A549 (cell line): Measurements from ENCODE around the gene AVPI1. TPM values are rescaled to one million over a fixed set of nuclear protein-coding genes. Genes with fewer than 3 reads are reported as not detected.

Source experiments
- ATAC-seq, 2 experiments: fragments of 200-7000 bp in 1 of 2; fragments of >200 bp in 1 of 2; cut with Nextera tagmentation in 1 of 2; cut with Tn5 transposase in 1 of 2; 3 replicates each; pipeline versions ENCODE4 v1.8.0 to v1.9.1; 2018 to 2020; ENCODE audit warnings: mild to moderate bottlenecking in 1 of 2, moderate library complexity in 1 of 2
- CTCF ChIA-PET: fragments of 300-600 bp; sonication (Branson Sonifier 250); formaldehyde crosslinking; extraction: SDS; loops from one replicate; lab custom pipeline; 2021; ENCODE audit warnings: antibody characterized with exemption, inconsistent platforms; lab: Yijun Ruan, JAX
- POLR2A ChIA-PET: fragments of 350-600 bp; formaldehyde crosslinking; extraction: SDS; loops from one replicate; lab custom pipeline; 2021; ENCODE audit warnings: antibody characterized with exemption, inconsistent platforms; lab: Yijun Ruan, JAX
- DNase-seq, 2 experiments: peaks; one replicate each; pipeline versions ENCODE4 v3.0.0 to v3.0.0-alpha.2; 2011 to 2016; ENCODE audit warnings: low read depth in 1 of 2, low spot score in 1 of 2
- FAIRE-seq: peaks from 2 replicates; lab custom pipeline; 2011; peaks lifted over from hg19 to GRCh38; lab: Jason Lieb, UNC
- H3K27ac ChIP-seq, 2 experiments: fragments of >200 bp; sonication (Bioruptor Twin); formaldehyde crosslinking; 3 replicates each; pipeline ENCODE4 v1.5.1; 2016 to 2017
- H3K4me1 ChIP-seq: fragments of >200 bp; sonication (Bioruptor Twin); formaldehyde crosslinking; 3 replicates; pipeline ENCODE4 v1.6.1; 2016
- H3K4me2 ChIP-seq: fragments of >200 bp; sonication (Bioruptor Twin); formaldehyde crosslinking; 3 replicates; pipeline ENCODE4 v1.6.1; 2016
- H3K4me3 ChIP-seq: fragments of >200 bp; sonication (Bioruptor Twin); formaldehyde crosslinking; 3 replicates; pipeline ENCODE4 v1.5.1; 2016
- H3K9me3 ChIP-seq: fragments of >200 bp; sonication (Bioruptor Twin); formaldehyde crosslinking; 3 replicates; pipeline ENCODE4 v1.6.1; 2016
- BHLHE40 ChIP-seq: IDR thresholded peaks from 2 replicates; pipeline ENCODE4 v1.6.1; 2012; ENCODE audit warnings: low read depth, low read length, inconsistent platforms
- CBX8 ChIP-seq: fragments of 200-600 bp; sonication (generic); IDR thresholded peaks from 2 replicates; pipeline ENCODE4 v1.6.1; 2016
- CEBPB ChIP-seq, 2 experiments: fragments of >200 bp in 1 of 2; sonication (Bioruptor Twin) in 1 of 2; formaldehyde crosslinking in 1 of 2; IDR thresholded peaks; 2 replicates each; pipeline ENCODE4 v1.6.1; 2012 to 2016
- EP300 ChIP-seq, 2 experiments: fragments of >200 bp; sonication (Bioruptor Twin); formaldehyde crosslinking; IDR thresholded peaks; 2 replicates in 1 of 2; 3 replicates in 1 of 2; pipeline ENCODE4 v1.6.1; 2016 to 2017
- HOXA7 ChIP-seq: fragments of 250-450 bp; sonication (Bioruptor Pico); IDR thresholded peaks from 2 replicates; pipeline ENCODE4 v1.5.0; 2020; ENCODE audit warnings: mild to moderate bottlenecking, moderate library complexity
- KDM1A ChIP-seq: fragments of 200-600 bp; sonication (generic); IDR thresholded peaks from 2 replicates; pipeline ENCODE4 v1.6.1; 2016; ENCODE audit warnings: low read depth, mild to moderate bottlenecking
- KDM5A ChIP-seq: fragments of 200-600 bp; sonication (generic); IDR thresholded peaks from 2 replicates; pipeline ENCODE4 v1.6.1; 2016; ENCODE audit warnings: antibody characterized with exemption, mild to moderate bottlenecking
- MAFK ChIP-seq: fragments of 450-650 bp; IDR thresholded peaks from 2 replicates; pipeline ENCODE4 v1.6.1; 2014; ENCODE audit not compliant: partially characterized antibody
- NFE2L2 ChIP-seq: fragments of 150-350 bp; conservative IDR thresholded peaks from 2 replicates; pipeline ENCODE4 v1.6.1; 2014; ENCODE audit warnings: low read length
- NR3C1 ChIP-seq: fragments of >200 bp; sonication (Bioruptor Twin); formaldehyde crosslinking; IDR thresholded peaks from 3 replicates; pipeline ENCODE4 v1.6.1; 2017
- RFX5 ChIP-seq: fragments of 450-650 bp; IDR thresholded peaks from 2 replicates; pipeline ENCODE4 v1.7.1; 2014; ENCODE audit warnings: antibody characterized with exemption, mild to moderate bottlenecking, moderate library complexity
- SREBF2 ChIP-seq: fragments of 450-650 bp; IDR thresholded peaks from 2 replicates; pipeline ENCODE4 v1.6.1; 2014; ENCODE audit warnings: mild to moderate bottlenecking, moderate library complexity
- TP53 ChIP-seq: fragments of 250-450 bp; sonication (Bioruptor Pico); IDR thresholded peaks from 2 replicates; pipeline ENCODE4 v1.5.0; 2021; ENCODE audit warnings: mild to moderate bottlenecking, moderate library complexity
- ZSCAN20 ChIP-seq: fragments of 250-450 bp; sonication (Bioruptor Pico); IDR thresholded peaks from 2 replicates; pipeline ENCODE4 v1.8.0; 2022; ENCODE audit warnings: mild to moderate bottlenecking, moderate library complexity
- WGBS: methylation state at CpG from one replicate; pipeline ENCODE4 v1.1.6; 2017; ENCODE audit errors: missing lambda C conversion rate; 5-methylcytosine and 5-hydroxymethylcytosine counted together
- polyA plus RNA-seq, 4 experiments: library from polyadenylated mRNA; depleted of rRNA in 3 of 4; stranded (reverse); fragments of >200 nt; fragmentation: RNase III in 1 of 4; extraction: RNeasy Plus Mini Kit Qiagen cat#74134 plus additional on column Dnase treatment in 1 of 4; gene quantifications; 2 replicates in 3 of 4; 3 replicates in 1 of 4; pipeline ENCODE4 v1.2.3, GENCODE V29; 2011 to 2017
- TF ChIP-seq, protein P1 (sequence below): fragments of 250-450 bp; sonication (Bioruptor Pico); IDR thresholded peaks from 2 replicates; pipeline ENCODE4 v1.5.0; 2020; ENCODE audit warnings: low read depth, mild to moderate bottlenecking, moderate library complexity
- TF ChIP-seq, protein P2 (sequence below): fragments of 250-450 bp; sonication (Bioruptor Pico); IDR thresholded peaks from 2 replicates; pipeline ENCODE4 v1.5.0; 2021; ENCODE audit warnings: mild to moderate bottlenecking, moderate library complexity, borderline replicate concordance
- TF ChIP-seq, protein P3 (sequence below): fragments of 200-600 bp; sonication (generic); IDR thresholded peaks from 2 replicates; pipeline ENCODE4 v1.6.1; 2016; ENCODE audit warnings: antibody characterized with exemption, mild to moderate bottlenecking, moderate library complexity
- TF ChIP-seq, protein P4 (sequence below): fragments of 150-350 bp; IDR thresholded peaks from 2 replicates; pipeline ENCODE4 v1.6.1; 2014; ENCODE audit warnings: low read depth, mild to moderate bottlenecking, low read length
- TF ChIP-seq, protein P5 (sequence below): IDR thresholded peaks from 2 replicates; pipeline ENCODE4 v1.6.1; 2012

The AVPI1 gene
- polyA plus RNA-seq, 2 of the 4 experiments (the other 2 are of a cell fraction): 48.7 to 70.3 TPM

DNA sequence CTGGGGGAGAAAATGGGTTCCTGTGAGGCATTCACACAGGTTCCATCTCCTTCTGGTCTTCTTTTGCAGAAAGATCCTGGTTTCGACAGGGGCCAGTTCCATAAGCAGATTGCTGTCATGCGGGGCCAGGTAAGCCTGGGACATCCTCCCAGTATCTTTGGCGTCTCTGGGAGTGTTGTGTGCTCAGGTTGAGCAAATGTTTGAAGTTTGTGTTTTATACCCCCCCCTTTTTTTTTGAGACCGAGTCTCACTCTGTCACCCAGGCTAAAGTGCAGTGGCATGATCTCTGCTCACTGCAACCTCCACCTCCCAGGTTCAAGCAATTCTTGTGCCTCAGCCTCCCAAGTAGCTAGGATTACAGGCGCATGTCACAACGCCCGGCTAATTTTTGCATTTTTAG lies 20.0 kb downstream of the AVPI1 start:
- WGBS: 90% methylated on average over 7 of the region's 7 CpGs
- CTCF ChIA-PET: interaction anchor here (2.7 to 37.6 kb wide), 3 partner anchors 10 to 95 kb away, joined by 10 to 1127 read pairs (median 26); partner anchors contain the start of genes ANKRD2, MARVELD1 and ZFYVE27

DNA sequence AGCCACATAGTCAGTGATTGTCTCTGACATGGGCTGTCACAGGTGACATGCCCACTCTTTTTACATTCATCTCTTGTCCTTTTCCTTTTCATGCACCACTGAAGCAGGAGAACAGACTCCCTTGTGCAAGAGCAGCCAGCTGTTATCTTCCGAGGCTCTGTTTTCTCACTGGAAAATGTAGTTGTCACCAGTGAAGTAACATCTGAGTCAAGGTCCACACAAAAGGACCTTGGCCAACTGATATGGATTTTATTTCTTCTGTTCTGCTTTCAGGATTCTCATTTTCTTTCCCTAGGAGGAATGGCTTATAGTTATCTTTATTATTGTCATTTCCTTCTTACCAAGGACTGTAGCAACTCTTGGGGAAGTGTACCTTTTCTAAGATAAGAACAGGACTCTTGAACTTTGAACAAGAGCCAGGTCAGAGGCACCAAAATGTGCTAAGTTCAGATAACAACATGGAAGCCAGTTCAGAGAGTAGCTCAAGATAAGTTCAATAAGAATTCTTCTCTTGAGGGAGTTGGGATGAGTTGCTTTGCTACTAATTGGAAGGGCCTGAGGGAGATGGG lies 22.7 kb downstream of the AVPI1 start:
- POLR2A ChIA-PET: no interaction called here

More for the DNA sequence above, 20.0 kb downstream of the AVPI1 start:
- peak in 1 of 2 experiments; percentile 10; a peak in 1 of 6 replicates for ATAC-seq
- no peak for DNase-seq
- no peak for FAIRE-seq
- Histone ChIP-seq H3K4me2 (no peak overlapping the region), H3K4me3 (no peak overlapping the region), H3K9me3 (no peaks in the 10 kb centered on the region), H3K4me1 (no peaks in the 10 kb centered on the region), H3K27ac (no peak overlapping the region)
- POLR2A ChIA-PET: interaction anchor here (1.0 kb wide), 1 partner anchor 18 kb away, joined by 6 read pairs; no protein-coding TSS in a partner anchor
- TF ChIP-seq CBX8 (no peak), RFX5 (no peak), ZSCAN20 (CRISPR knock-in tag) (no peak), KDM1A (no peak), BHLHE40 (no peak), SREBF2 (no peak), EP300 (IDR thresholded peaks at IDR 0.05) (no peak), KDM5A (no peak)

More for the DNA sequence above, 22.7 kb downstream of the AVPI1 start:
- TF ChIP-seq NFE2L2 (no peak), NR3C1 (no peak), CEBPB (IDR thresholded peaks at IDR 0.05) (no peak), MAFK (no peak), TP53 (CRISPR knock-in tag) (no peak), HOXA7 (CRISPR knock-in tag) (no peak)
- TF ChIP-seq, protein P1, sequence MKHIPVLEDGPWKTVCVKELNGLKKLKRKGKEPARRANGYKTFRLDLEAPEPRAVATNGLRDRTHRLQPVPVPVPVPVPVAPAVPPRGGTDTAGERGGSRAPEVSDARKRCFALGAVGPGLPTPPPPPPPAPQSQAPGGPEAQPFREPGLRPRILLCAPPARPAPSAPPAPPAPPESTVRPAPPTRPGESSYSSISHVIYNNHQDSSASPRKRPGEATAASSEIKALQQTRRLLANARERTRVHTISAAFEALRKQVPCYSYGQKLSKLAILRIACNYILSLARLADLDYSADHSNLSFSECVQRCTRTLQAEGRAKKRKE (CRISPR knock-in tag): no peak
- TF ChIP-seq, protein P2, sequence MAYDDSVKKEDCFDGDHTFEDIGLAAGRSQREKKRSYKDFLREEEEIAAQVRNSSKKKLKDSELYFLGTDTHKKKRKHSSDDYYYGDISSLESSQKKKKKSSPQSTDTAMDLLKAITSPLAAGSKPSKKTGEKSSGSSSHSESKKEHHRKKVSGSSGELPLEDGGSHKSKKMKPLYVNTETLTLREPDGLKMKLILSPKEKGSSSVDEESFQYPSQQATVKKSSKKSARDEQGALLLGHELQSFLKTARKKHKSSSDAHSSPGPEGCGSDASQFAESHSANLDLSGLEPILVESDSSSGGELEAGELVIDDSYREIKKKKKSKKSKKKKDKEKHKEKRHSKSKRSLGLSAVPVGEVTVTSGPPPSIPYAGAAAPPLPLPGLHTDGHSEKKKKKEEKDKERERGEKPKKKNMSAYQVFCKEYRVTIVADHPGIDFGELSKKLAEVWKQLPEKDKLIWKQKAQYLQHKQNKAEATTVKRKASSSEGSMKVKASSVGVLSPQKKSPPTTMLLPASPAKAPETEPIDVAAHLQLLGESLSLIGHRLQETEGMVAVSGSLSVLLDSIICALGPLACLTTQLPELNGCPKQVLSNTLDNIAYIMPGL: no peak
- TF ChIP-seq, protein P3, sequence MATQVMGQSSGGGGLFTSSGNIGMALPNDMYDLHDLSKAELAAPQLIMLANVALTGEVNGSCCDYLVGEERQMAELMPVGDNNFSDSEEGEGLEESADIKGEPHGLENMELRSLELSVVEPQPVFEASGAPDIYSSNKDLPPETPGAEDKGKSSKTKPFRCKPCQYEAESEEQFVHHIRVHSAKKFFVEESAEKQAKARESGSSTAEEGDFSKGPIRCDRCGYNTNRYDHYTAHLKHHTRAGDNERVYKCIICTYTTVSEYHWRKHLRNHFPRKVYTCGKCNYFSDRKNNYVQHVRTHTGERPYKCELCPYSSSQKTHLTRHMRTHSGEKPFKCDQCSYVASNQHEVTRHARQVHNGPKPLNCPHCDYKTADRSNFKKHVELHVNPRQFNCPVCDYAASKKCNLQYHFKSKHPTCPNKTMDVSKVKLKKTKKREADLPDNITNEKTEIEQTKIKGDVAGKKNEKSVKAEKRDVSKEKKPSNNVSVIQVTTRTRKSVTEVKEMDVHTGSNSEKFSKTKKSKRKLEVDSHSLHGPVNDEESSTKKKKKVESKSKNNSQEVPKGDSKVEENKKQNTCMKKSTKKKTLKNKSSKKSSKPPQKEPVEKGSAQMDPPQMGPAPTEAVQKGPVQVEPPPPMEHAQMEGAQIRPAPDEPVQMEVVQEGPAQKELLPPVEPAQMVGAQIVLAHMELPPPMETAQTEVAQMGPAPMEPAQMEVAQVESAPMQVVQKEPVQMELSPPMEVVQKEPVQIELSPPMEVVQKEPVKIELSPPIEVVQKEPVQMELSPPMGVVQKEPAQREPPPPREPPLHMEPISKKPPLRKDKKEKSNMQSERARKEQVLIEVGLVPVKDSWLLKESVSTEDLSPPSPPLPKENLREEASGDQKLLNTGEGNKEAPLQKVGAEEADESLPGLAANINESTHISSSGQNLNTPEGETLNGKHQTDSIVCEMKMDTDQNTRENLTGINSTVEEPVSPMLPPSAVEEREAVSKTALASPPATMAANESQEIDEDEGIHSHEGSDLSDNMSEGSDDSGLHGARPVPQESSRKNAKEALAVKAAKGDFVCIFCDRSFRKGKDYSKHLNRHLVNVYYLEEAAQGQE: no peak
- TF ChIP-seq, protein P4, sequence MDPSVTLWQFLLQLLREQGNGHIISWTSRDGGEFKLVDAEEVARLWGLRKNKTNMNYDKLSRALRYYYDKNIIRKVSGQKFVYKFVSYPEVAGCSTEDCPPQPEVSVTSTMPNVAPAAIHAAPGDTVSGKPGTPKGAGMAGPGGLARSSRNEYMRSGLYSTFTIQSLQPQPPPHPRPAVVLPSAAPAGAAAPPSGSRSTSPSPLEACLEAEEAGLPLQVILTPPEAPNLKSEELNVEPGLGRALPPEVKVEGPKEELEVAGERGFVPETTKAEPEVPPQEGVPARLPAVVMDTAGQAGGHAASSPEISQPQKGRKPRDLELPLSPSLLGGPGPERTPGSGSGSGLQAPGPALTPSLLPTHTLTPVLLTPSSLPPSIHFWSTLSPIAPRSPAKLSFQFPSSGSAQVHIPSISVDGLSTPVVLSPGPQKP: no peak
- TF ChIP-seq, protein P5, sequence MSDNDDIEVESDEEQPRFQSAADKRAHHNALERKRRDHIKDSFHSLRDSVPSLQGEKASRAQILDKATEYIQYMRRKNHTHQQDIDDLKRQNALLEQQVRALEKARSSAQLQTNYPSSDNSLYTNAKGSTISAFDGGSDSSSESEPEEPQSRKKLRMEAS: no peak
- Histone ChIP-seq H3K4me2 (no peak overlapping the region), H3K4me3 (no peak overlapping the region), H3K27ac (no peak overlapping the region), H3K4me1 (no peaks in the 10 kb centered on the region), H3K9me3 (no peaks in the 10 kb centered on the region)
- FAIRE-seq (no peak), DNase-seq (no peak), ATAC-seq (no peak)
- CTCF ChIA-PET: interaction anchor here (1.0 to 37.6 kb wide), 3 partner anchors 13 to 55 kb away, joined by 3 to 1127 read pairs (median 4); partner anchors contain the start of genes MARVELD1 and ZFYVE27
- 96% methylated on average over 1 of the region's 1 CpG for WGBS
